Endodermal cell (in vitro differentiated cells): ENCODE data around the gene TRIB2. TPM values are rescaled to one million over a fixed set of nuclear protein-coding genes. Genes with fewer than 3 reads are reported as not detected.

ENCODE experiments used
- DNase-seq: peaks from one replicate; pipeline ENCODE4 v3.0.0-alpha.2; 2017
- H3K27ac ChIP-seq: 2 replicates; pipeline ENCODE4 v1.5.1; 2013; ENCODE audit warnings: mild to moderate bottlenecking, low read depth, low read length, moderate library complexity
- H3K27me3 ChIP-seq: 2 replicates; pipeline ENCODE4 v1.6.1; 2013; ENCODE audit warnings: mild to moderate bottlenecking, low read length, moderate library complexity; ENCODE audit not compliant: insufficient read depth, control insufficient read depth, poor library complexity, severe bottlenecking
- H3K36me3 ChIP-seq: 2 replicates; pipeline ENCODE4 v1.7.0; 2013; ENCODE audit warnings: mild to moderate bottlenecking, low read length, moderate library complexity; ENCODE audit not compliant: control insufficient read depth, insufficient read depth
- H3K4me1 ChIP-seq: one replicate; pipeline ENCODE4 v1.7.0; 2013; ENCODE audit warnings: low read length; ENCODE audit not compliant: control insufficient read depth, insufficient read depth
- H3K4me3 ChIP-seq: 2 replicates; pipeline ENCODE4 v1.5.1; 2013; ENCODE audit warnings: mild to moderate bottlenecking, low read length, moderate library complexity
- H3K9ac ChIP-seq: 2 replicates; pipeline ENCODE4 v1.6.1; 2013; ENCODE audit warnings: mild to moderate bottlenecking, low read length, moderate library complexity; ENCODE audit not compliant: poor library complexity, severe bottlenecking; ENCODE audit errors: extremely low read depth
- H3K9me3 ChIP-seq: 2 replicates; pipeline ENCODE4 v1.6.1; 2013; ENCODE audit warnings: mild to moderate bottlenecking, low read length, moderate library complexity; ENCODE audit not compliant: control insufficient read depth
- H3K27ac Mint-ChIP-seq: 2 replicates; pipeline ENCODE4 v1.8.0; 2020; ENCODE audit warnings: mixed read lengths
- H3K27me3 Mint-ChIP-seq: 2 replicates; pipeline ENCODE4 v1.8.0; 2021; ENCODE audit warnings: mild to moderate bottlenecking, mixed read lengths; ENCODE audit not compliant: insufficient read depth
- H3K36me3 Mint-ChIP-seq: 2 replicates; pipeline ENCODE4 v1.8.0; 2020; ENCODE audit warnings: low read depth, mixed read lengths
- H3K4me1 Mint-ChIP-seq: 2 replicates; pipeline ENCODE4 v1.8.0; 2020; ENCODE audit warnings: mixed read lengths
- H3K4me3 Mint-ChIP-seq: 2 replicates; pipeline ENCODE4 v1.8.0; 2020; ENCODE audit warnings: mild to moderate bottlenecking, moderate library complexity, mixed read lengths
- H3K9me3 Mint-ChIP-seq: 2 replicates; pipeline ENCODE4 v1.8.0; 2020; ENCODE audit warnings: mild to moderate bottlenecking, mixed read lengths
- WGBS, 2 experiments: methylation state at CpG; one replicate each; pipeline versions ENCODE4 v1.1.5 to v1.1.7; 2013; ENCODE audit warnings: missing lambda C conversion rate in 2 of 2, mixed read lengths in 1 of 2; ENCODE audit not compliant: insufficient coverage in 1 of 2, insufficient read length in 1 of 2; 5-methylcytosine and 5-hydroxymethylcytosine counted together
- total RNA-seq, 2 donors: library from RNA; stranded (reverse); fragmentation: NEBNext Ultra II Directional in 1 of 2; extraction: Animal tissue kit (Norgen Biotek cat#: 25700) in 1 of 2; gene quantifications; 2 replicates in 1 of 2; 3 replicates in 1 of 2; pipeline ENCODE4 v1.2.1, GENCODE V29; 2021
- TF ChIP-seq, protein P1 (sequence below): fragments of 200-600 bp; sonication (generic); conservative IDR thresholded peaks from 2 replicates; pipeline ENCODE4 v1.5.0; 2021; ENCODE audit warnings: antibody characterized with exemption, mild to moderate bottlenecking

TRIB2 gene
- total RNA-seq, 2 donors from 2014 or later: 23.8 to 29.8 TPM

GRCh38 chr2:12694990-12695774 is 21.6 kb upstream of the TRIB2 start:
- Mint-ChIP-seq H3K4me3 (no peak overlapping the region), H3K4me1 (no peaks in the 10 kb centered on the region), H3K27ac (no peak overlapping the region), H3K9me3 (peaks cover 20% of the 10 kb centered on the region), H3K36me3 (peaks cover 6% of the 10 kb centered on the region), H3K27me3 (no peaks in the 10 kb centered on the region)
- Histone ChIP-seq H3K9me3 (peaks cover 23% of the 10 kb centered on the region), H3K27ac (no peak overlapping the region), H3K36me3 (no peaks in the 10 kb centered on the region), H3K4me3 (no peak overlapping the region), H3K4me1 (no peaks in the 10 kb centered on the region), H3K9ac (no peak overlapping the region), H3K27me3 (no peaks in the 10 kb centered on the region)
- TF ChIP-seq, protein P1, sequence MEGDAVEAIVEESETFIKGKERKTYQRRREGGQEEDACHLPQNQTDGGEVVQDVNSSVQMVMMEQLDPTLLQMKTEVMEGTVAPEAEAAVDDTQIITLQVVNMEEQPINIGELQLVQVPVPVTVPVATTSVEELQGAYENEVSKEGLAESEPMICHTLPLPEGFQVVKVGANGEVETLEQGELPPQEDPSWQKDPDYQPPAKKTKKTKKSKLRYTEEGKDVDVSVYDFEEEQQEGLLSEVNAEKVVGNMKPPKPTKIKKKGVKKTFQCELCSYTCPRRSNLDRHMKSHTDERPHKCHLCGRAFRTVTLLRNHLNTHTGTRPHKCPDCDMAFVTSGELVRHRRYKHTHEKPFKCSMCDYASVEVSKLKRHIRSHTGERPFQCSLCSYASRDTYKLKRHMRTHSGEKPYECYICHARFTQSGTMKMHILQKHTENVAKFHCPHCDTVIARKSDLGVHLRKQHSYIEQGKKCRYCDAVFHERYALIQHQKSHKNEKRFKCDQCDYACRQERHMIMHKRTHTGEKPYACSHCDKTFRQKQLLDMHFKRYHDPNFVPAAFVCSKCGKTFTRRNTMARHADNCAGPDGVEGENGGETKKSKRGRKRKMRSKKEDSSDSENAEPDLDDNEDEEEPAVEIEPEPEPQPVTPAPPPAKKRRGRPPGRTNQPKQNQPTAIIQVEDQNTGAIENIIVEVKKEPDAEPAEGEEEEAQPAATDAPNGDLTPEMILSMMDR: no peak
- no peak for DNase-seq
- WGBS, 2 experiments: no CpG with 5 or more reads among the region's 1 CpG

GRCh38 chr2:12697617-12698016 is 19.1 kb upstream of the TRIB2 start:
- Mint-ChIP-seq H3K36me3 (no peaks in the 10 kb centered on the region), H3K27ac (no peak overlapping the region), H3K27me3 (no peaks in the 10 kb centered on the region), H3K4me3 (no peak overlapping the region), H3K4me1 (no peaks in the 10 kb centered on the region), H3K9me3 (peaks cover 3% of the 10 kb centered on the region)
- no peak for DNase-seq
- 96% methylated on average over 1 of the region's 2 CpGs; no CpG with 5 or more reads in 1 of the 2 experiments for WGBS, 2 experiments
- Histone ChIP-seq H3K36me3 (no peaks in the 10 kb centered on the region), H3K27me3 (no peaks in the 10 kb centered on the region), H3K4me1 (no peaks in the 10 kb centered on the region), H3K27ac (no peak overlapping the region), H3K9ac (no peak overlapping the region), H3K9me3 (peaks cover 9% of the 10 kb centered on the region), H3K4me3 (no peak overlapping the region)
- TF ChIP-seq, protein P1: no peak

DNA sequence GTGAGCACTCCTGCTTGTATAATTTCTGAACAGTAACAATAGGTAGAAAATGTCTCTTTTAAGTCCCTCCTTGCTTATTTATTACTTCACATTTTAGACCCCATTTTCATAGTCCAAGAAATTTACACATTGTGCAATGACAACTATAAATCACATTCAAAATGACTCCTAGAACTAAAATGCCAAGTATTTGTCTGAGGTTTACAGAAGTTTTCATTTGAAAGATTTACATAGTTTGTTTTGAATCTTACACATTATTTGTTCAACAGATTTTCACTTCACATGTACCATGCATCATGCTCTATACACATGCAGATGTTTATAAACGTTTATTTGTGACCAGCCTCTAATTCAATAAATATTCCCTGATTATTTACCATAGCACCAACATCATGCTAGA is 15.7 kb upstream of the TRIB2 start:
- Histone ChIP-seq H3K4me3 (no peak overlapping the region), H3K4me1 (no peaks in the 10 kb centered on the region), H3K36me3 (no peaks in the 10 kb centered on the region), H3K27ac (no peak overlapping the region), H3K9me3 (peaks cover 1% of the 10 kb centered on the region), H3K27me3 (no peaks in the 10 kb centered on the region), H3K9ac (no peak overlapping the region)
- Mint-ChIP-seq H3K27me3 (no peaks in the 10 kb centered on the region), H3K27ac (no peak overlapping the region), H3K4me1 (no peaks in the 10 kb centered on the region), H3K9me3 (no peaks in the 10 kb centered on the region), H3K36me3 (no peaks in the 10 kb centered on the region), H3K4me3 (no peak overlapping the region)
- 91 to 100% methylated on average over 1 of the region's 1 CpG for WGBS, 2 experiments
- no peak for DNase-seq
- TF ChIP-seq, protein P1: no peak
